Trophoblast cell (in vitro differentiated cells and primary cell): Measurements from ENCODE around the gene SCNN1G.

Source experiments
- DNase-seq, 2 donors: peaks; one replicate each; pipeline ENCODE4 v3.0.0-alpha.2; 2016
- H2AFZ ChIP-seq: 2 replicates; pipeline ENCODE4 v1.6.1; 2013; ENCODE audit warnings: low read length, moderate library complexity, mild to moderate bottlenecking; ENCODE audit not compliant: insufficient read depth, poor library complexity
- H2AK5ac ChIP-seq: 2 replicates; pipeline ENCODE4 v1.6.1; 2013; ENCODE audit warnings: mild to moderate bottlenecking, low read length
- H2BK120ac ChIP-seq: 2 replicates; pipeline ENCODE4 v1.6.1; 2013; ENCODE audit warnings: low read length, mild to moderate bottlenecking, moderate library complexity; ENCODE audit not compliant: insufficient read depth, poor library complexity
- H2BK12ac ChIP-seq: 2 replicates; pipeline ENCODE4 v1.6.1; 2013; ENCODE audit warnings: mild to moderate bottlenecking, low read length, moderate library complexity
- H2BK5ac ChIP-seq: 2 replicates; pipeline ENCODE4 v1.6.1; 2013; ENCODE audit warnings: low read length, low read depth, moderate library complexity, mild to moderate bottlenecking; ENCODE audit not compliant: poor library complexity
- H3K14ac ChIP-seq: 2 replicates; pipeline ENCODE4 v1.6.1; 2013; ENCODE audit warnings: mild to moderate bottlenecking, low read length
- H3K18ac ChIP-seq: 2 replicates; pipeline ENCODE4 v1.6.1; 2013; ENCODE audit warnings: mild to moderate bottlenecking, low read length
- H3K23ac ChIP-seq: 2 replicates; pipeline ENCODE4 v1.6.1; 2013; ENCODE audit warnings: low read length
- H3K27ac ChIP-seq: 2 replicates; pipeline ENCODE4 v1.5.1; 2013; ENCODE audit warnings: low read depth, mild to moderate bottlenecking, inconsistent platforms, low read length, moderate library complexity
- H3K27me3 ChIP-seq: 2 replicates; pipeline ENCODE4 v1.6.1; 2013; ENCODE audit warnings: inconsistent platforms, mild to moderate bottlenecking, low read length, moderate library complexity; ENCODE audit not compliant: insufficient read depth
- H3K36me3 ChIP-seq, 2 experiments: 1 replicate in 1 of 2; 2 replicates in 1 of 2; pipeline ENCODE4 v1.6.1; 2013; ENCODE audit warnings: low read length in 2 of 2, mild to moderate bottlenecking in 2 of 2, moderate library complexity in 1 of 2; ENCODE audit not compliant: insufficient read depth in 2 of 2, control insufficient read depth in 1 of 2
- H3K4ac ChIP-seq: 2 replicates; pipeline ENCODE4 v1.6.1; 2013; ENCODE audit warnings: low read depth, mild to moderate bottlenecking, low read length, moderate library complexity
- H3K4me1 ChIP-seq, 2 experiments: 1 replicate in 1 of 2; 2 replicates in 1 of 2; pipeline ENCODE4 v1.6.1; 2013; ENCODE audit warnings: low read length in 2 of 2, mild to moderate bottlenecking in 2 of 2, moderate library complexity in 1 of 2; ENCODE audit not compliant: insufficient read depth in 2 of 2, control insufficient read depth in 1 of 2
- H3K4me2 ChIP-seq: 2 replicates; pipeline ENCODE4 v1.6.1; 2013; ENCODE audit warnings: inconsistent platforms, mild to moderate bottlenecking, low read length, moderate library complexity
- H3K4me3 ChIP-seq: 2 replicates; pipeline ENCODE4 v1.5.1; 2013; ENCODE audit warnings: mild to moderate bottlenecking, low read depth, low read length, inconsistent platforms
- H3K79me1 ChIP-seq: one replicate; pipeline ENCODE4 v1.6.1; 2013; ENCODE audit warnings: low read length
- H3K79me2 ChIP-seq: 2 replicates; pipeline ENCODE4 v1.6.1; 2013; ENCODE audit warnings: low read length, mild to moderate bottlenecking; ENCODE audit not compliant: control insufficient read depth, insufficient read depth, poor library complexity
- H3K9ac ChIP-seq: 2 replicates; pipeline ENCODE4 v1.6.1; 2013; ENCODE audit warnings: mild to moderate bottlenecking, low read length
- H3K9me3 ChIP-seq: 2 replicates; pipeline ENCODE4 v1.6.1; 2013; ENCODE audit warnings: low read depth, mild to moderate bottlenecking, control low read depth, inconsistent platforms, low read length; ENCODE audit not compliant: insufficient read depth
- H4K12ac ChIP-seq: 2 replicates; pipeline ENCODE4 v1.6.1; 2013; ENCODE audit warnings: low read depth, mild to moderate bottlenecking, low read length, moderate library complexity
- H4K8ac ChIP-seq: 2 replicates; pipeline ENCODE4 v1.6.1; 2013; ENCODE audit warnings: low read depth, mild to moderate bottlenecking, low read length, moderate library complexity
- H4K91ac ChIP-seq: one replicate; pipeline ENCODE4 v1.6.1; 2013; ENCODE audit warnings: low read depth, mild to moderate bottlenecking, low read length, moderate library complexity
- WGBS: extraction: QIAGEN DNeasy Blood & Tissue Kit; methylation state at CpG from one replicate; pipeline ENCODE4 v1.1.7; 2013; ENCODE audit warnings: missing lambda C conversion rate; ENCODE audit not compliant: insufficient read length, insufficient coverage; ENCODE audit errors: extremely low coverage; 5-methylcytosine and 5-hydroxymethylcytosine counted together

The SCNN1G gene

DNA sequence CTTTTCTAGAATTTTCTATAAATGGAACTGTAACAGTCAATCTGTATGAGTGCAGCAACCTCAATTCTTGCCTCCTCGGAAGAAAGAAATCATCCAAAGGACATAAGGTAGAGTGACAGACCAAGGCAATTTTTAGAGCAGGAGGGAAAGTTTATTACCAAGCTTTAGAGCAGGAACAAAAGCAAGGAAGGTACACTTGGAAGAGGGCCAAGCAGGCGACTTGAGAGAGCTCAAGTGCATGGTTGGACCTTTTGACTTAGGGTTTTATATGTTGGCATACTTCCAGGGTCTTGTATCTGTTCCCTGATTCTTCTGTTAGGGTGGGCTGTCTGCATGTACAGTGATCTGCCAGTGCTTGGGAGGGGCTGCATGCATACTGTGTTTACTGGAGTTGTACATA lies 50.3 kb downstream of the SCNN1G start:
- H2BK120ac ChIP-seq: no peak overlapping the region
- H3K79me1 ChIP-seq: no peaks in the 10 kb centered on the region
- no peak overlapping the region for H2AK5ac ChIP-seq
- H3K36me3 ChIP-seq: no peaks in the 10 kb centered on the region
- no peak overlapping the region for H3K4ac ChIP-seq
- H4K91ac ChIP-seq: no peak overlapping the region
- no peak overlapping the region for H3K4me3 ChIP-seq
- no peak overlapping the region for H3K14ac ChIP-seq
- no peaks in the 10 kb centered on the region for H3K9me3 ChIP-seq
- no peak overlapping the region for H3K9ac ChIP-seq
- no peaks in the 10 kb centered on the region for H3K79me2 ChIP-seq
- no peak overlapping the region for H2BK12ac ChIP-seq
- H3K23ac ChIP-seq: no peak overlapping the region
- no peak overlapping the region for H3K18ac ChIP-seq
- H3K27ac ChIP-seq: no peak overlapping the region
- no peak for DNase-seq
- H3K4me2 ChIP-seq: no peak overlapping the region
- no peak overlapping the region for H4K12ac ChIP-seq
- no peaks in the 10 kb centered on the region for H3K27me3 ChIP-seq
- no CpG with 5 or more reads among the region's 2 CpGs for WGBS
- no peak overlapping the region for H2BK5ac ChIP-seq
- H3K4me1 ChIP-seq: no peaks in the 10 kb centered on the region
- no peak overlapping the region for H2AFZ ChIP-seq
- no peak overlapping the region for H4K8ac ChIP-seq

GRCh38 chr16:23235176-23235575 lies 52.6 kb downstream of the SCNN1G start:
- Histone ChIP-seq H3K4me3 (no peak overlapping the region), H3K14ac (no peak overlapping the region), H3K9me3 (peaks cover 2% of the 10 kb centered on the region), H2BK5ac (no peak overlapping the region), H3K4me1 (no peaks in the 10 kb centered on the region), H3K79me2 (no peaks in the 10 kb centered on the region), H2BK120ac (no peak overlapping the region), H4K91ac (no peak overlapping the region), H2AFZ (no peak overlapping the region), H3K27ac (no peak overlapping the region), H2AK5ac (no peak overlapping the region), H3K27me3 (no peaks in the 10 kb centered on the region), H3K36me3 (no peaks in the 10 kb centered on the region), H3K4ac (no peak overlapping the region), H3K79me1 (no peaks in the 10 kb centered on the region), H4K12ac (no peak overlapping the region), H3K9ac (no peak overlapping the region), H3K18ac (no peak overlapping the region), H2BK12ac (no peak overlapping the region), H3K4me2 (no peak overlapping the region), H3K23ac (no peak overlapping the region), H4K8ac (no peak overlapping the region)
- WGBS: no CpG with 5 or more reads among the region's 4 CpGs
- DNase-seq: no peak

DNA sequence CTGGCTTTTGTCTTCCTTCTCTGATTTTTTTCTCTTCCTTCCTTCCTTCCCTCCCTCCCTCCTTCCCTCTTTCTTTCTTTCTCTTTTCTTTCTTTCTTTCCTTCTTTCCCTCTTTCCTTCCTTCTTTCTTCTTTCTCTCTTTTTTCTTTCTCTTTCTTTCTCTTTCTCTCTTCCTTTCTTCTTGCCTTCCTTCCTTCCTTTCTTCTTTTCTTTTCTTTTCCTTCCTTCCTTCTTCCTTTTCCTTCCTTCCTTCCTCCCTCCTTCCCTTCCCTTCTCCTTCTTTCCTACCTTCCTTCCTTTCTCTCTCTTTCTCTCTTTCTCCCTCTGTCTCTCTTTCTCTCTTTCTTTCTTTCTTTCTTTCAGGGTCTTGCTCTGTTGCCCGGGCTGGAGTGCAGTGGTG lies 54.4 kb downstream of the SCNN1G start:
- H3K27me3 ChIP-seq: no peaks in the 10 kb centered on the region
- no peak overlapping the region for H3K27ac ChIP-seq
- WGBS: no CpG with 5 or more reads among the region's 1 CpG
- DNase-seq: no peak
- H3K36me3 ChIP-seq: no peaks in the 10 kb centered on the region
- H2BK12ac ChIP-seq: no peak overlapping the region
- no peak overlapping the region for H2BK120ac ChIP-seq
- H3K9ac ChIP-seq: no peak overlapping the region
- no peak overlapping the region for H2BK5ac ChIP-seq
- H3K4me3 ChIP-seq: no peak overlapping the region
- no peak overlapping the region for H2AK5ac ChIP-seq
- no peak overlapping the region for H4K8ac ChIP-seq
- H3K14ac ChIP-seq: no peak overlapping the region
- H3K4me1 ChIP-seq: no peaks in the 10 kb centered on the region
- H3K4ac ChIP-seq: no peak overlapping the region
- H4K12ac ChIP-seq: no peak overlapping the region
- no peak overlapping the region for H2AFZ ChIP-seq
- H3K18ac ChIP-seq: no peak overlapping the region
- no peaks in the 10 kb centered on the region for H3K79me2 ChIP-seq
- no peaks in the 10 kb centered on the region for H3K79me1 ChIP-seq
- no peak overlapping the region for H4K91ac ChIP-seq
- peaks cover 2% of the 10 kb centered on the region for H3K9me3 ChIP-seq
- H3K4me2 ChIP-seq: no peak overlapping the region
- H3K23ac ChIP-seq: no peak overlapping the region

- Histone ChIP-seq H3K4me3 (no peak overlapping the region), H3K36me3 (no peaks in the 10 kb centered on the region), H3K79me2 (no peaks in the 10 kb centered on the region), H3K79me1 (no peaks in the 10 kb centered on the region), H3K9me3 (peaks cover 2% of the 10 kb centered on the region), H3K9ac (no peak overlapping the region), H3K4me2 (no peak overlapping the region), H3K27ac (no peak overlapping the region), H2AK5ac (no peak overlapping the region), H2AFZ (no peak overlapping the region), H4K12ac (no peak overlapping the region), H3K4ac (no peak overlapping the region), H2BK12ac (no peak overlapping the region), H3K27me3 (no peaks in the 10 kb centered on the region), H3K18ac (no peak overlapping the region), H2BK120ac (no peak overlapping the region), H4K8ac (no peak overlapping the region), H3K4me1 (no peaks in the 10 kb centered on the region), H3K14ac (no peak overlapping the region), H2BK5ac (no peak overlapping the region), H4K91ac (no peak overlapping the region), H3K23ac (no peak overlapping the region)
- no CpG with 5 or more reads among the region's 1 CpG for WGBS
- no peak for DNase-seq
Measured at GRCh38 chr16:23240994-23241393, 58.4 kb downstream of the SCNN1G start.

DNA sequence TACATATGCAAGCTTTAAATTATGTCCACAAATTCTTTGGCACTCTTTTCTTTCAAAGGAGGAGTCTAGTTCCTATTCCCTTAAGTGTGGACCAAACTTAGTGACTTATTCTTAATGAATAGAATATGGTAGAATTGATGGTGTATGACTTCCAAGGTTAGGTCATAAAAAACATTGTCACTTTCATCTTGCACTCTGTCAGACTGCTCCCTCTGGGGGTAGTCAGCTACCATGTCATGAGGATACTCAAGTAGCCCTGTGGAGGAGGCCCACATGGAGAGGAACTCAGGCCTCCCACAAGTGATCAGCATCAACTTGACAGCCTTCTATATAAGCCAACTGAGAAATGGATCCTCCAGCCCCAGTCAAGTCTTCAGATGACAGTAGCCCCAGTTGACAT lies 61.6 kb downstream of the SCNN1G start:
- Histone ChIP-seq H3K9me3 (peaks cover 2% of the 10 kb centered on the region), H3K14ac (no peak overlapping the region), H3K27me3 (no peaks in the 10 kb centered on the region), H2BK120ac (no peak overlapping the region), H4K91ac (no peak overlapping the region), H2AFZ (no peak overlapping the region), H3K79me1 (no peaks in the 10 kb centered on the region), H2BK5ac (no peak overlapping the region), H3K36me3 (no peaks in the 10 kb centered on the region), H3K27ac (no peak overlapping the region), H3K23ac (no peak overlapping the region), H3K4me1 (no peaks in the 10 kb centered on the region), H3K9ac (no peak overlapping the region), H3K4me3 (no peak overlapping the region), H4K12ac (no peak overlapping the region), H3K4me2 (no peak overlapping the region), H3K79me2 (no peaks in the 10 kb centered on the region), H4K8ac (no peak overlapping the region), H3K18ac (no peak overlapping the region), H3K4ac (no peak overlapping the region), H2BK12ac (no peak overlapping the region), H2AK5ac (no peak overlapping the region)
- no peak for DNase-seq
